HG02938 (cell line): ENCODE measurements around the gene REEP6.

Source experiments
- ATAC-seq: cut with Tn5 transposase; IDR thresholded peaks from one replicate; pipeline ENCODE4 v1.9.1; 2021; ENCODE audit warnings: mild to moderate bottlenecking, moderate library complexity; ENCODE audit not compliant: unreplicated experiment

REEP6 gene

GRCh38 chr19:1456121-1456900, 34.7 kb upstream of the REEP6 start:
- ATAC-seq, result no peak

- no peak for ATAC-seq
These were observed 33.8 kb upstream of the REEP6 start for GRCh38 chr19:1457031-1457739.

- ATAC-seq, result no peak
These were observed 33.1 kb upstream of the REEP6 start for GRCh38 chr19:1457892-1458291.

- no peak for ATAC-seq
These were observed 31.5 kb upstream of the REEP6 start for GRCh38 chr19:1459479-1459878.

GRCh38 chr19:1460033-1460995, 30.7 kb upstream of the REEP6 start:
- no peak for ATAC-seq

- ATAC-seq, result no peak
These were observed 29.1 kb upstream of the REEP6 start for GRCh38 chr19:1461862-1462261.

GRCh38 chr19:1465191-1466016, 25.6 kb upstream of the REEP6 start:
- ATAC-seq, result no peak

GRCh38 chr19:1466018-1466460, 24.9 kb upstream of the REEP6 start:
- no peak for ATAC-seq

GRCh38 chr19:1466461-1467214, 24.3 kb upstream of the REEP6 start:
- no peak for ATAC-seq

GRCh38 chr19:1467215-1467489, 23.8 kb upstream of the REEP6 start:
- ATAC-seq, result no peak

GRCh38 chr19:1467490-1468273, 23.3 kb upstream of the REEP6 start:
- ATAC-seq, result no peak

GRCh38 chr19:1468274-1468820, 22.6 kb upstream of the REEP6 start:
- no peak for ATAC-seq

GRCh38 chr19:1468821-1469254, 22.1 kb upstream of the REEP6 start:
- ATAC-seq, result no peak

GRCh38 chr19:1469255-1470054, 21.5 kb upstream of the REEP6 start:
- no peak for ATAC-seq

- ATAC-seq, result no peak
These were observed 21.0 kb upstream of the REEP6 start for GRCh38 chr19:1470055-1470304.

- no peak for ATAC-seq
These were observed 20.5 kb upstream of the REEP6 start for GRCh38 chr19:1470305-1471009.

- ATAC-seq, result no peak
These were observed 19.9 kb upstream of the REEP6 start for GRCh38 chr19:1471010-1471514.
